Measurements from ENCODE around the gene SNTB2. TPM values are rescaled to one million over a fixed set of nuclear protein-coding genes. Genes with fewer than 3 reads are reported as not detected.

The SNTB2 gene
- polyA plus RNA-seq, 1 experiment = 50.5 TPM

GRCh38 chr16:69274699-69275235 is 87.8 kb downstream of the SNTB2 start:
- H3K27me3 ChIP-seq (ENCODE audit: control insufficient read depth, insufficient read depth, low read length) = no peaks in the 10 kb centered on the region
- H3K36me3 ChIP-seq (ENCODE audit: control insufficient read depth, insufficient read depth, low read length) = no peaks in the 10 kb centered on the region
- ChIA-PET POLR2A (no interaction called here), CTCF (no interaction called here)
- no peak overlapping the region for H3K4me3 ChIP-seq (ENCODE audit: low read depth, low read length)
- DNase-seq (ENCODE audit: low read depth) = no peak
- no peak for TF ChIP-seq CTCF (IDR thresholded peaks at IDR 0.05; ENCODE audit: insufficient read depth, low read depth, low read length)

GRCh38 chr16:69276148-69277115 is 89.5 kb downstream of the SNTB2 start:
- ChIA-PET POLR2A (no interaction called here), CTCF (interaction anchor here (0.6 to 2.1 kb wide), 4 partner anchors 10 to 126 kb away, joined by 3 to 13 read pairs (median 4); no protein-coding TSS in a partner anchor)
- peak; percentile 87 for DNase-seq (ENCODE audit: low read depth)
- H3K27me3 ChIP-seq (ENCODE audit: control insufficient read depth, insufficient read depth, low read length) = no peaks in the 10 kb centered on the region
- no peaks in the 10 kb centered on the region for H3K36me3 ChIP-seq (ENCODE audit: control insufficient read depth, insufficient read depth, low read length)
- no peak for TF ChIP-seq CTCF (IDR thresholded peaks at IDR 0.05; ENCODE audit: insufficient read depth, low read depth, low read length)
- peak overlapping the region; percentile 11; the same call in 1 of the 2 replicates for H3K4me3 ChIP-seq (ENCODE audit: low read depth, low read length)

DNA sequence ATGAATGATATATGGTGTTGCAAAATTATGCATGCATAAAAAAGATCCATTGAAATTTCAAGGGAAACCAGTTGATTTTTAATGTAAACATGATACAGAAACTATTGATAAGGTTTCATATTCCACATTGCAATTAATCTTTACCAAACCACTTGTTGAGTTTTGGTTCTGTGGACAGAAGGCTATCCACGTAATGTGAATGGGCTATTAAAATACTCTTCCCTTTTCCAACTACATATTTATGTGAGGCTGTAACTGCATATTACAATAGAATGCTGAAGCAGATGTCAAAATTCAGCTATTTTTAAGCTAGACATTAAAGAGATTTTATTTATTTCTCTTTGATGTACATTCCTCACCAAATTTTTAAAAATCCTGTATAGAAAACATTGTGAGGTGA is 90.4 kb downstream of the SNTB2 start:
- Histone ChIP-seq H3K36me3 (ENCODE audit: control insufficient read depth, insufficient read depth, low read length) (no peaks in the 10 kb centered on the region), H3K4me3 (ENCODE audit: low read depth, low read length) (no peak overlapping the region), H3K27me3 (ENCODE audit: control insufficient read depth, insufficient read depth, low read length) (no peaks in the 10 kb centered on the region)
- DNase-seq (ENCODE audit: low read depth) = no peak
- CTCF ChIA-PET = interaction anchor here (2.1 kb wide), 1 partner anchor 9 kb away, joined by 13 read pairs; no protein-coding TSS in a partner anchor
- TF ChIP-seq CTCF (IDR thresholded peaks at IDR 0.05; ENCODE audit: insufficient read depth, low read depth, low read length) = no peak
- POLR2A ChIA-PET = interaction anchor here (0.8 kb wide), 1 partner anchor 117 kb away, joined by 16 read pairs; no protein-coding TSS in a partner anchor

- Histone ChIP-seq H3K36me3 (ENCODE audit: control insufficient read depth, insufficient read depth, low read length) (no peaks in the 10 kb centered on the region; the same call in 1 of the 2 replicates), H3K4me3 (ENCODE audit: low read depth, low read length) (no peak overlapping the region), H3K27me3 (ENCODE audit: control insufficient read depth, insufficient read depth, low read length) (no peaks in the 10 kb centered on the region)
- no peak for TF ChIP-seq CTCF (IDR thresholded peaks at IDR 0.05; ENCODE audit: insufficient read depth, low read depth, low read length)
- ChIA-PET POLR2A (no interaction called here), CTCF (interaction anchor here (6.4 kb wide), 1 partner anchor 132 kb away, joined by 98 read pairs; no protein-coding TSS in a partner anchor)
- DNase-seq (ENCODE audit: low read depth) = no peak
Measured at GRCh38 chr16:69283851-69284250, 96.9 kb downstream of the SNTB2 start.

DNA sequence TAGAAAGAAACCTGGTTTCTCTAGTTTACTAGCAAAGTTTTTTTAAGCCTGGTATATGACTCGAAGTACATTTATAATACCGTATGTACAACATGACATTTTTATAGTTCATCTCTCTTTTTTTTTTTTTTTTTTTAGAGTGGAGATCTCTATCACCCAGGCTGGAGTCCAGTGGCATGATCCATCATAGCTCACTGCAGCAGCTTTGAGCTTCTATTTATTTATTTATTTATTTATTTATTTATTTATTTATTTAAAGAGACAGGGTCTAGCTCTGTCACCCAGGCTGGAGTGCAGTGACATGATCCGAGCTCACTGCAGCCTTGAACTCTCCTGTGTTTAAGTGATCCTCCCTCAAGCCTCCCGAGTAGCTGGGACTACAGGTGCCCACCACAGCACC is 98.3 kb downstream of the SNTB2 start:
- no peak for DNase-seq (ENCODE audit: low read depth)
- TF ChIP-seq CTCF (IDR thresholded peaks at IDR 0.05; ENCODE audit: insufficient read depth, low read depth, low read length) = no peak
- ChIA-PET CTCF (interaction anchor here (0.6 to 6.4 kb wide), 7 partner anchors 9 to 694 kb away, joined by 3 to 98 read pairs (median 3); partner anchors contain the start of gene SNTB2), POLR2A (no interaction called here)
- no peak overlapping the region for H3K4me3 ChIP-seq (ENCODE audit: low read depth, low read length)
- H3K27me3 ChIP-seq (ENCODE audit: control insufficient read depth, insufficient read depth, low read length) = no peaks in the 10 kb centered on the region
- H3K36me3 ChIP-seq (ENCODE audit: control insufficient read depth, insufficient read depth, low read length) = no peaks in the 10 kb centered on the region; the same call in 1 of the 2 replicates
